ENCODE measurements around the gene ZNF286A.
"Not testable (repeated sequence)": the region's sequence is repeated elsewhere in the genome, so short reads cannot be mapped to it uniquely, and the experiment has no call there.

The ZNF286A gene

GRCh38 chr17:15768865-15769533, 69.4 kb downstream of the ZNF286A start:
- DNase-seq (ENCODE audit: low read depth in 4 of 4, low spot score in 1 of 4), result not testable (repeated sequence)

All from stimulated activated CD4-positive, alpha-beta T cell treated with anti-CD3 and anti-CD28 coated beads, Interleukin-1b, Interleukin-23, amount 100 ng/mL, for 24 hours (primary cell).